NCI-H69 (cell line): Measurements from ENCODE around the gene CXCL8.
"Not testable (repeated sequence)": the region's sequence is repeated elsewhere in the genome, so short reads cannot be mapped to it uniquely, and the experiment has no call there.

ENCODE experiments used
- DNase-seq: peaks from one replicate; lab custom pipeline; 2025; lab: John Stamatoyannopoulos, UW

CXCL8 gene

GRCh38 chr4:73740353-73740778 lies at the start of gene CXCL8:
CXCL8 (plus strand) TSS chr4:73740569; CDS start chr4:73740659, 90 bp downstream.
- peak; percentile 84 for DNase-seq

GRCh38 chr4:73691201-73691600 lies 49.2 kb upstream of the CXCL8 start:
- not testable (repeated sequence) for DNase-seq

- DNase-seq, result no peak
These were observed 48.6 kb upstream of the CXCL8 start for GRCh38 chr4:73691759-73692158.

GRCh38 chr4:73692254-73692653 lies 48.1 kb upstream of the CXCL8 start:
- DNase-seq, result no peak

GRCh38 chr4:73692701-73693100 lies 47.7 kb upstream of the CXCL8 start:
- DNase-seq, result no peak

- no peak for DNase-seq
These were observed 46.6 kb upstream of the CXCL8 start for GRCh38 chr4:73693811-73694210.

GRCh38 chr4:73698217-73698616 lies 42.2 kb upstream of the CXCL8 start:
- DNase-seq, result no peak

- no peak for DNase-seq
These were observed 39.3 kb upstream of the CXCL8 start for GRCh38 chr4:73701116-73701515.

GRCh38 chr4:73702796-73703287 lies 37.5 kb upstream of the CXCL8 start:
- DNase-seq, result no peak

GRCh38 chr4:73703320-73703719 lies 37.0 kb upstream of the CXCL8 start:
- no peak for DNase-seq

GRCh38 chr4:73704314-73705055 lies 35.9 kb upstream of the CXCL8 start:
- DNase-seq, result no peak

- DNase-seq, result no peak
These were observed 35.3 kb upstream of the CXCL8 start for GRCh38 chr4:73705056-73705432.

GRCh38 chr4:73705721-73706120 lies 34.6 kb upstream of the CXCL8 start:
- no peak for DNase-seq

GRCh38 chr4:73706811-73707210 lies 33.6 kb upstream of the CXCL8 start:
- no peak for DNase-seq

GRCh38 chr4:73707269-73707875 lies 33.0 kb upstream of the CXCL8 start:
- peak; percentile 37 for DNase-seq

- DNase-seq, result no peak
These were observed 32.3 kb upstream of the CXCL8 start for GRCh38 chr4:73707918-73708577.

GRCh38 chr4:73709451-73710033 lies 30.8 kb upstream of the CXCL8 start:
- no peak for DNase-seq

GRCh38 chr4:73710094-73710493 lies 30.3 kb upstream of the CXCL8 start:
- no peak for DNase-seq

GRCh38 chr4:73711989-73712388 lies 28.4 kb upstream of the CXCL8 start:
- no peak for DNase-seq

- DNase-seq, result no peak
These were observed 26.7 kb upstream of the CXCL8 start for GRCh38 chr4:73713650-73714049.

- no peak for DNase-seq
These were observed 25.7 kb upstream of the CXCL8 start for GRCh38 chr4:73714647-73715046.

- no peak for DNase-seq
These were observed 24.7 kb upstream of the CXCL8 start for GRCh38 chr4:73715659-73716058.
